Epidermal melanocyte (primary cell): ENCODE results near the gene RPL11.
"Not testable (repeated sequence)": the region's sequence is repeated elsewhere in the genome, so short reads cannot be mapped to it uniquely, and the experiment has no call there.

ENCODE experiments used
- DNase-seq: peaks from one replicate; pipeline ENCODE4 v3.0.0; 2011; ENCODE audit warnings: low spot score; ENCODE audit not compliant: insufficient read length

Gene RPL11

GRCh38 chr1:23684415-23684814, 7.2 kb upstream of the RPL11 start:
- no peak for DNase-seq

- not testable (repeated sequence) for DNase-seq
Measured at GRCh38 chr1:23685197-23685596, 6.4 kb upstream of the RPL11 start.

DNA sequence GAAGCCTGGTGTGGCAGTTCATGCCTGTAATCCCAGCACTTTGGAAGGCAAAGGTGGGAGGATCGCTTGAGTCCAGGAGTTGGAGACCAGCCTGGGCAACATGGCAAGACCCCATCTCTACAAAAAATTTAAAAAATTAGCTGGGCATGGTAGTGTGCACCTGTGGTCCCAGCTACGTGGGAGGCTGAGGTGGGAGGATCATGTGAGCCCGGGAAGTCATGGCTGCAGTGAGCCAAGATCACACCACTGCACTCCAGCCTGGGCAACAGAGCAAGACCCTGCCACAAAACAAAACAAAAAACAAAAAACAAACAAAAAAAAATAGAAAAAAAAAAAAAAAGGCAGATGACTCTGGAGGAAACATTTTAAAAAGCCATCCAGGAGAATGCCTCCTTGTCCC, 3.9 kb upstream of the RPL11 start:
- not testable (repeated sequence) for DNase-seq

DNA sequence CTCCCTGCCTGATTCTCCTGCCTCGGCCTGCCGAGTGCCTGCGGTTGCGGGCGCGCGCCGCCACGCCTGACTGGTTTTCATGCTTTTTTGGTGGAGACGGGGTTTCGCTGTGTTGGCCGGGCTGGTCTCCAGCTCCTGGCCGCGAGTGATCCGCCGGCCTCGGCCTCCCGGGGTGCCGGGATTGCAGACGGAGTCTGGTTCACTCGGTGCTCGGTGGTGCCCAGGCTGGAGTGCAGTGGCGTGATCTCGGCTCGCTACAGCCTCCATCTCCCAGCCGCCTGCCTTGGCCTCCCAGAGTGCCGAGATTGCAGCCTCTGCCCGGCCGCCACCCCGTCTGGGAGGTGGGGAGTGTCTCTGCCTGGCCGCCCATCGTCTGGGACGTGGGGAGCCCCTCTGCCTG, 3.3 kb upstream of the RPL11 start:
- DNase-seq = not testable (repeated sequence)

GRCh38 chr1:23692308-23692871, 784 bp downstream of the RPL11 start:
- DNase-seq = no peak

DNA sequence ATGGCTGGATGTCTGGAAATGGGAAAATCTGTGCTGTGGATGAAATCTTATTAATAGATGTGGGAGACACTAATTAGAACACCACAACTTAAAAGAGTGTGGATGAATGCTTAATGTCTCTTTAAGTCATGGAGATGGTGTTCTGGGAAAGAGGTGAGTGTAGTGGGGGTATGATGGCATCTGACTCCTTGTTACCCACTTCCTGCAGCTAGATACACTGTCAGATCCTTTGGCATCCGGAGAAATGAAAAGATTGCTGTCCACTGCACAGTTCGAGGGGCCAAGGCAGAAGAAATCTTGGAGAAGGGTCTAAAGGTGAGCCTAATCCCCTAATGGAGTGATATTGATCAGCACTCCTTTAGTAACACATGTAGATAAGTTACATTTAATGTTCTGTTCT, 2.0 kb downstream of the RPL11 start:
- DNase-seq = no peak

DNA sequence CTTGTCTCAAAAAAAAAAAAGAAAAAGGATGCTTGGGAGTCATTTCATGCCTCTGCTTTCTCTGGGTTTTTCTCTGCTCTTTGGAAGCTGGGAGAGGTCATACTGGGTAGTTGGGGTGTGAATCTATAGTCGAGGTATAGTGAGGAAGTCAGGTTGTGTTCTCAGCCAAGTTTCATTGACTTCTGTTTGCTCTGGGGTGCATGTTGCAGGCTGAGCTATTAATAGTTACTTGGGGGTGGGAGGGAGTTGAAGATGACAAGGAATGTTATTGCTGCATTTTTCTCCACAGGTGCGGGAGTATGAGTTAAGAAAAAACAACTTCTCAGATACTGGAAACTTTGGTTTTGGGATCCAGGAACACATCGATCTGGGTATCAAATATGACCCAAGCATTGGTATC, 2.8 kb downstream of the RPL11 start:
- no peak for DNase-seq

- DNase-seq = no peak
Measured at GRCh38 chr1:23695667-23696066, 4.1 kb downstream of the RPL11 start.

DNA sequence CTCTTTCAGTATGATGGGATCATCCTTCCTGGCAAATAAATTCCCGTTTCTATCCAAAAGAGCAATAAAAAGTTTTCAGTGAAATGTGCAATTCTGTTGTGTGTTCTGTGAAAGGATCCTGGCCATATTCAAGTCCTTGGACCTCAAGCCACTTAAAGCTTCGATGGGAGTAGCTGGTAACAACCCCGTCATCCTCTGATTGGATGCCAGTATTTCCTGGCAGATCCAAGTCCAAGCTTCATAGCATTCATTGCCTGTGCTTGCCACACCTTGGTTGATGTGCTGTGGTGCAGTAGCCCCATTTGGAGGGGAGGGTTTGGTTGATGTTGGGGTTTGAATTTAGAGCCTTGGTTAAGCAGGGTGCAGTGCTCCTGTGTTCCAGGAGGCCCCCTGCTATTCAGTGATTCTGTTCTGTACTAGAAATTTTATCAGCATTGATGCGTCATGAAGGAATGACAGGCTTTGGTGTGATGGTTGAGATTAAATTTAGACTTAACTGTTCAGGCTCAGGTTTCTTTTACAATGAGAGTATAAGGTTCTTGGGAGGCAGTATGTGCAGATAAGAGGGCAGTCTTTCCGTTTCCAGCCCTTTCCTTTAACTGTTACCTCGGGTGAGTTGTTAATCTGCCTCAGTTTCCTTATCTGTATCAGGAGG, 4.9 kb downstream of the RPL11 start:
- no peak for DNase-seq

- no peak for DNase-seq
Measured at GRCh38 chr1:23698466-23698865, 6.9 kb downstream of the RPL11 start.

DNA sequence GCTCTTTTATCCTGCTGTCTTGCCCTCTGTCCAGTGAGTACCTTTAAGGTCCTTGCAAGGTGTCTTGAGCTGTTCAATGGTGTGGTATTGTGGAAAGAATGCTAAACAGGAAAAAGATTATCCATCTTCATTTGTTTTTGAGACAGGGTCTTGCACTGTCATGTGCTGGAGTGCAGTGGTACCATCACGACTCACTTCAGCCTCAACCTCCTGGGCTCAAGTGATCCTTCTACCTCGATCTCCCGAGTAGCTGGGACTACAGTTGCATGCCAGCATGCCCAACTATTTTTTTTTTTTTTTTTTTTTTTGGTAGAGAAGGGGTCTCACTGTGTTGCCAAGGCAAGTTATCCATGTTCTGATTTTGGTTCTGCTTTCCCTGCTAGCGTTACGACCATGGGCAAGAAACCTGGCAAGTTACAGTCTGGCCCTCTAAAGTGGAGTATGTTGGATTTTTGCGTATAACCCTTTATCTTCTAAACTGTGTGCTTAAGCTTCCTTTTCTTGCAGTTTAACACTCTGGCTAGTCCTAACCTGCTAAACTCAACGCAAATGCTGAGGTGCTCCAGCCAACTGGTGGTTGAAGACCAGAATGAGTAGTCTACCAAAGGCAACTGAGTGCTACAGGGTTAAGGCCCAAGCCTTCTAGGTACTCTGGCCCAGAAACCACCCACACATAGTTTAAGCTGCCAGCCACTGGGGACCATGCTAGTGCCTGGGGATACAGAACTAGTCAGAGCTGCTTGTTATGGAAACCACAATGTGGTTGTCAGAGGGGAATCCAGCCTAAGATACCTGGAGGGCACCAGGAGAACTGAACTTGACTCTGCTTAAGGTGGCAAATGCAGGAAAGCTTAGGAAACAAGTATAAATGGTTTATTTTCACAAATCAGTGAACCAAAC, 7.9 kb downstream of the RPL11 start:
- no peak for DNase-seq

- DNase-seq = no peak
Measured at GRCh38 chr1:23701310-23701709, 9.7 kb downstream of the RPL11 start.

DNA sequence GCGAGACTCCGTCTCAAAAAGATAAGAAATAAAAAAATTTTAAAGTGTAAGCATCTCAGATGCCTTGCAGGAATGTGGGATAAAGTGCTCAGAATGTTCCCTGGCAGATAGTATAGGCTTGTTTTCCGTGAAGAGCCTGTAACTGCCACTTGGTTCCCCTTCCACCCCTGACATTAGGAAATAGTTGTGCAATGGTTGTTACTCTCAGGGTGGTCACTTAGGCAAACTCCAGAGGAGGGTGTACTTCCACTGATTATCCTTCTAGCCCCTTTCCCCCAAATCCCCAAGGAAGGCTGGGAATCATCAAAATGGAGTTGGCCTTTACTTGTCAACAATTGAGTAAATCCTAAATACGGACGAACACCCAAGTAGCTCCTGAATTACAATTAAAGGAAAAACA, 10.4 kb downstream of the RPL11 start:
- DNase-seq = no peak

- no peak for DNase-seq
Measured at GRCh38 chr1:23704834-23705495, 13.4 kb downstream of the RPL11 start.

- DNase-seq = no peak
Measured at GRCh38 chr1:23709229-23709628, 17.6 kb downstream of the RPL11 start.

- DNase-seq = no peak
Measured at GRCh38 chr1:23718482-23718881, 26.9 kb downstream of the RPL11 start.

- DNase-seq = no peak
Measured at GRCh38 chr1:23719162-23719820, 27.7 kb downstream of the RPL11 start.

GRCh38 chr1:23720256-23720995, 28.8 kb downstream of the RPL11 start:
- DNase-seq = no peak

- no peak for DNase-seq
Measured at GRCh38 chr1:23722652-23723051, 31.0 kb downstream of the RPL11 start.

GRCh38 chr1:23726686-23727085, 35.1 kb downstream of the RPL11 start:
- no peak for DNase-seq

- DNase-seq = no peak
Measured at GRCh38 chr1:23727362-23727811, 35.8 kb downstream of the RPL11 start.
